Measurements from ENCODE around the gene SLC41A2. TPM values are rescaled to one million over a fixed set of nuclear protein-coding genes. Genes with fewer than 3 reads are reported as not detected.
A peak's percentile ranks its signal among the peaks of the same experiment; 100 is the strongest.
"Not testable (repeated sequence)": the region's sequence is repeated elsewhere in the genome, so short reads cannot be mapped to it uniquely, and the experiment has no call there.

The SLC41A2 gene
- total RNA-seq, 1 experiment from 2014 or later = 2.1 TPM

DNA sequence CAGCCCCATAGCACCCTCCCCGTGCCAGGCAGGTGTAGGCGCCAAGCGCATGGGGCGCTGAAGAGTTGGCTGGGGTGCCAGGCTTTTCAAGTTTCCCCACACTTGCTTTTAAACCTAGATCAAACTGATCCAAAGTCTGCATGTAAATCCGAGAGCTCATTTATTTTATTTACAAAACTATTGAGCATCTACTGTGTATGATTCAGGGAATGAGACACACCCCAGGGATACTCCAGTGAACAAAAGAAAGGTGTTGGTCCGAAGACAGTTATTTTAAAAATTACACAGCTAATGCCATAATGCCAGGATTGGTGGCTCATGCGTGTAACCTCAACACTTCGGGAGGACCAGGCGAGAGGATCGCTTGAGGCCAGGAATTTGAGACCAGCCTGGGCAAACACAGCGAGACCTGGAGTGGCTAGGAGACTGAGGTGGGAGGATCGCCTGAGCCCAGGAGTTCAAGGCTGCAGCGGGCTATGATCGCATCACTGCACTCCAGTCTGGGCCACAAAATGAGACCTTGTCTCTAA lies 780 bp upstream of the SLC41A2 start:
- H3K36me3 ChIP-seq (ENCODE audit: insufficient read depth, low read length) = no peaks in the 10 kb centered on the region
- H3K27me3 ChIP-seq (ENCODE audit: low read length) = no peaks in the 10 kb centered on the region
- no peaks in the 10 kb centered on the region for H3K9me2 ChIP-seq (replicated peaks; ENCODE audit: insufficient read depth, low read length)
- H3K4me2 ChIP-seq (ENCODE audit: low read depth, low read length, poor library complexity, severe bottlenecking) = peak overlapping the region; percentile 74
- H3K27ac ChIP-seq (ENCODE audit: low read length) = no peak overlapping the region
- no peaks in the 10 kb centered on the region for H4K20me1 ChIP-seq (ENCODE audit: insufficient read depth, low read depth, low read length)
- H2AFZ ChIP-seq (ENCODE audit: low read length) = peak overlapping the region; percentile 94
- no peaks in the 10 kb centered on the region for H3K9me3 ChIP-seq (ENCODE audit: low read length)
- H3K79me2 ChIP-seq (ENCODE audit: low read length) = no peaks in the 10 kb centered on the region
- peak overlapping the region; percentile 69 for H3K9ac ChIP-seq (ENCODE audit: low read length)
- H3K4me1 ChIP-seq (ENCODE audit: low read length) = peaks cover 15% of the 10 kb centered on the region
- peak overlapping the region; percentile 70 for H3K4me3 ChIP-seq (ENCODE audit: low read length)
- no peak for DNase-seq

- H3K9me2 ChIP-seq (replicated peaks; ENCODE audit: insufficient read depth, low read length) = no peaks in the 10 kb centered on the region
- H3K9ac ChIP-seq (ENCODE audit: low read length) = peak overlapping the region; percentile 71
- no peaks in the 10 kb centered on the region for H4K20me1 ChIP-seq (ENCODE audit: insufficient read depth, low read depth, low read length)
- no peaks in the 10 kb centered on the region for H3K27me3 ChIP-seq (ENCODE audit: low read length)
- H3K9me3 ChIP-seq (ENCODE audit: low read length) = no peaks in the 10 kb centered on the region
- H3K4me3 ChIP-seq (ENCODE audit: low read length) = peak overlapping the region; percentile 70
- peak overlapping the region; percentile 93; the same call in 1 of the 2 replicates for H2AFZ ChIP-seq (ENCODE audit: low read length)
- no peak for DNase-seq
- no peaks in the 10 kb centered on the region for H3K36me3 ChIP-seq (ENCODE audit: insufficient read depth, low read length)
- peaks cover 15% of the 10 kb centered on the region for H3K4me1 ChIP-seq (ENCODE audit: low read length)
- peak overlapping the region; percentile 74 for H3K4me2 ChIP-seq (ENCODE audit: low read depth, low read length, poor library complexity, severe bottlenecking)
- no peaks in the 10 kb centered on the region for H3K79me2 ChIP-seq (ENCODE audit: low read length)
- H3K27ac ChIP-seq (ENCODE audit: low read length) = no peak overlapping the region
These were observed 430 bp downstream of the SLC41A2 start for GRCh38 chr12:104957719-104958000.

GRCh38 chr12:104956870-104957718 lies 996 bp downstream of the SLC41A2 start:
- Histone ChIP-seq H3K36me3 (ENCODE audit: insufficient read depth, low read length) (no peaks in the 10 kb centered on the region), H3K9me2 (replicated peaks; ENCODE audit: insufficient read depth, low read length) (no peaks in the 10 kb centered on the region), H3K4me2 (ENCODE audit: low read depth, low read length, poor library complexity, severe bottlenecking) (peak overlapping the region; percentile 74), H3K4me1 (ENCODE audit: low read length) (peaks cover 15% of the 10 kb centered on the region), H2AFZ (ENCODE audit: low read length) (peak overlapping the region; percentile 93; the same call in 1 of the 2 replicates), H3K27ac (ENCODE audit: low read length) (no peak overlapping the region), H4K20me1 (ENCODE audit: insufficient read depth, low read depth, low read length) (no peaks in the 10 kb centered on the region), H3K79me2 (ENCODE audit: low read length) (no peaks in the 10 kb centered on the region), H3K4me3 (ENCODE audit: low read length) (peak overlapping the region; percentile 70), H3K9me3 (ENCODE audit: low read length) (no peaks in the 10 kb centered on the region), H3K9ac (ENCODE audit: low read length) (peak overlapping the region; percentile 71), H3K27me3 (ENCODE audit: low read length) (no peaks in the 10 kb centered on the region)
- no peak for DNase-seq

- Histone ChIP-seq H3K9me3 (ENCODE audit: low read length) (no peaks in the 10 kb centered on the region), H4K20me1 (ENCODE audit: insufficient read depth, low read depth, low read length) (no peaks in the 10 kb centered on the region), H3K27ac (ENCODE audit: low read length) (no peak overlapping the region), H3K79me2 (ENCODE audit: low read length) (no peaks in the 10 kb centered on the region), H3K36me3 (ENCODE audit: insufficient read depth, low read length) (no peaks in the 10 kb centered on the region), H3K4me3 (ENCODE audit: low read length) (no peak overlapping the region), H3K4me1 (ENCODE audit: low read length) (peaks cover 15% of the 10 kb centered on the region), H2AFZ (ENCODE audit: low read length) (no peak overlapping the region), H3K4me2 (ENCODE audit: low read depth, low read length, poor library complexity, severe bottlenecking) (no peak overlapping the region), H3K27me3 (ENCODE audit: low read length) (no peaks in the 10 kb centered on the region), H3K9ac (ENCODE audit: low read length) (no peak overlapping the region), H3K9me2 (replicated peaks; ENCODE audit: insufficient read depth, low read length) (no peaks in the 10 kb centered on the region)
- no peak for DNase-seq
These were observed 2.4 kb downstream of the SLC41A2 start for GRCh38 chr12:104955703-104956102.

DNA sequence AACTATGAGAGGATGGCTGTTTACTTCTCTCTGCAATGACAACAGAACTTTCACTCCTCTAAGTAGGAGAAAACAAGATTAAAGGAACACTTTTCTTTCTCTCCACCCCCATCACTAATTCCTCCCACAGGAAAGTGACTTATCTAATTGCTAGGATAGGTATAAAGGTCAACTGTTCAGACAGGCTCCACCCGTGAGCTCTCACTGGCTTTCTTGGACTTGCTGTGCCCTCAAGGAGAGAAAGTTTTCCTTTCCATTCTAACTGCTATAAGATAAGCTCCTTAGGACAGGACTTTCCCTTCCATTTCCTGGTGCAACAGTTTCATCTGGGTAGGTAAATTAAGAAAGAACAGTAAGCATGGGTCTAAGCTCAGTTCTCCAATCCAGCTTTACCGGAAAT lies 4.8 kb downstream of the SLC41A2 start:
- H3K36me3 ChIP-seq (ENCODE audit: insufficient read depth, low read length) = no peaks in the 10 kb centered on the region
- H3K9me3 ChIP-seq (ENCODE audit: low read length) = no peaks in the 10 kb centered on the region
- H3K4me2 ChIP-seq (ENCODE audit: low read depth, low read length, poor library complexity, severe bottlenecking) = no peak overlapping the region
- H2AFZ ChIP-seq (ENCODE audit: low read length) = no peak overlapping the region
- no peaks in the 10 kb centered on the region for H4K20me1 ChIP-seq (ENCODE audit: insufficient read depth, low read depth, low read length)
- no peaks in the 10 kb centered on the region for H3K79me2 ChIP-seq (ENCODE audit: low read length)
- H3K27me3 ChIP-seq (ENCODE audit: low read length) = no peaks in the 10 kb centered on the region
- H3K4me1 ChIP-seq (ENCODE audit: low read length) = peaks cover 8% of the 10 kb centered on the region
- no peak overlapping the region for H3K27ac ChIP-seq (ENCODE audit: low read length)
- H3K9me2 ChIP-seq (replicated peaks; ENCODE audit: insufficient read depth, low read length) = no peaks in the 10 kb centered on the region
- H3K9ac ChIP-seq (ENCODE audit: low read length) = no peak overlapping the region
- DNase-seq = no peak
- H3K4me3 ChIP-seq (ENCODE audit: low read length) = no peak overlapping the region

- Histone ChIP-seq H3K9me3 (ENCODE audit: low read length) (no peaks in the 10 kb centered on the region), H3K27ac (ENCODE audit: low read length) (no peak overlapping the region), H3K79me2 (ENCODE audit: low read length) (no peaks in the 10 kb centered on the region), H3K4me3 (ENCODE audit: low read length) (no peak overlapping the region), H3K9me2 (replicated peaks; ENCODE audit: insufficient read depth, low read length) (no peaks in the 10 kb centered on the region), H3K9ac (ENCODE audit: low read length) (no peak overlapping the region), H4K20me1 (ENCODE audit: insufficient read depth, low read depth, low read length) (no peaks in the 10 kb centered on the region), H3K4me1 (ENCODE audit: low read length) (peaks cover 7% of the 10 kb centered on the region), H2AFZ (ENCODE audit: low read length) (no peak overlapping the region), H3K27me3 (ENCODE audit: low read length) (no peaks in the 10 kb centered on the region), H3K4me2 (ENCODE audit: low read depth, low read length, poor library complexity, severe bottlenecking) (no peak overlapping the region), H3K36me3 (ENCODE audit: insufficient read depth, low read length) (no peaks in the 10 kb centered on the region)
- DNase-seq = no peak
These were observed 5.3 kb downstream of the SLC41A2 start for GRCh38 chr12:104952816-104953215.

GRCh38 chr12:104951759-104952509 lies 6.2 kb downstream of the SLC41A2 start:
- DNase-seq = no peak
- no peaks in the 10 kb centered on the region for H3K9me3 ChIP-seq (ENCODE audit: low read length)
- no peaks in the 10 kb centered on the region for H3K36me3 ChIP-seq (ENCODE audit: insufficient read depth, low read length)
- H3K4me3 ChIP-seq (ENCODE audit: low read length) = no peak overlapping the region
- H3K4me2 ChIP-seq (ENCODE audit: low read depth, low read length, poor library complexity, severe bottlenecking) = no peak overlapping the region
- no peaks in the 10 kb centered on the region for H3K79me2 ChIP-seq (ENCODE audit: low read length)
- no peaks in the 10 kb centered on the region for H3K27me3 ChIP-seq (ENCODE audit: low read length)
- H3K27ac ChIP-seq (ENCODE audit: low read length) = no peak overlapping the region
- H3K9ac ChIP-seq (ENCODE audit: low read length) = no peak overlapping the region
- no peaks in the 10 kb centered on the region for H4K20me1 ChIP-seq (ENCODE audit: insufficient read depth, low read depth, low read length)
- H3K4me1 ChIP-seq (ENCODE audit: low read length) = no peaks in the 10 kb centered on the region
- H2AFZ ChIP-seq (ENCODE audit: low read length) = no peak overlapping the region
- H3K9me2 ChIP-seq (replicated peaks; ENCODE audit: insufficient read depth, low read length) = no peaks in the 10 kb centered on the region

GRCh38 chr12:104948716-104949115 lies 9.4 kb downstream of the SLC41A2 start:
- H3K79me2 ChIP-seq (ENCODE audit: low read length); H3K36me3 ChIP-seq (ENCODE audit: insufficient read depth, low read length); H3K9me2 ChIP-seq (replicated peaks; ENCODE audit: insufficient read depth, low read length); H3K4me3 ChIP-seq (ENCODE audit: low read length); H3K9ac ChIP-seq (ENCODE audit: low read length); H3K27me3 ChIP-seq (ENCODE audit: low read length); H3K4me1 ChIP-seq (ENCODE audit: low read length); H3K27ac ChIP-seq (ENCODE audit: low read length); H3K4me2 ChIP-seq (ENCODE audit: low read depth, low read length, poor library complexity, severe bottlenecking); DNase-seq; H4K20me1 ChIP-seq (ENCODE audit: insufficient read depth, low read depth, low read length); H3K9me3 ChIP-seq (ENCODE audit: low read length); H2AFZ ChIP-seq (ENCODE audit: low read length): not testable (repeated sequence)
